BE2C (cell line): ENCODE measurements around the gene LRMDA.

Source experiments
- DNase-seq: peaks from one replicate; pipeline ENCODE4 v3.0.0-alpha.2; 2020
- H3K27me3 ChIP-seq: fragments of 250-450 bp; sonication (Bioruptor Pico); 2 replicates; pipeline ENCODE4 v1.5.1; 2020; ENCODE audit warnings: mild to moderate bottlenecking
- H3K36me3 ChIP-seq: fragments of 250-450 bp; sonication (Bioruptor Pico); 2 replicates; pipeline ENCODE4 v1.5.1; 2020; ENCODE audit warnings: mild to moderate bottlenecking
- H3K4me1 ChIP-seq: fragments of 250-450 bp; sonication (Bioruptor Pico); 2 replicates; pipeline ENCODE4 v1.5.1; 2020
- H3K4me3 ChIP-seq: 2 replicates; pipeline ENCODE4 v1.5.1; 2011; ENCODE audit warnings: low read depth, low read length
- H3K9me3 ChIP-seq: fragments of 250-450 bp; sonication (Bioruptor Pico); 2 replicates; pipeline ENCODE4 v1.5.1; 2020
- TF ChIP-seq, protein P1 (sequence below): IDR thresholded peaks from 2 replicates; pipeline ENCODE4 v1.5.1; 2012; ENCODE audit warnings: mild to moderate bottlenecking, low read depth, low read length

Gene LRMDA

DNA sequence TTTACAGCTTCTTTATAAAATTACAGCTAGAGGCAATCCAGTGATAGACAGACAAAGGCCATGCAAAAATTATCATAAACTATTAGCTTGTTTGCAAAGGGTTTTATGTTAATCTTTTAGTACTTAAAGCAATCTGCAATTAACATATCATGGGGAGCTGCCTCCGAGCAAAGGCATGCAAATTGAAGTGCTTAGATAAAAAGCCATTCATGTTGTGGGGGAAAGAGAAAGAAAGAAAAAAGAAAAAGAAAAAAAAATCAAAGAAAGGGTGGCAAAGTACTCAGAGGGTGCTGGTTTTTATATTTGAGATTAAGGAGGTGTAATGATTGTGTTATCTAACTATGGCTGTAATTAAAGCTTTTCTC lies 799.5 kb downstream of the LRMDA start:
- H3K9me3 ChIP-seq, result no peaks in the 10 kb centered on the region
- TF ChIP-seq, protein P1, sequence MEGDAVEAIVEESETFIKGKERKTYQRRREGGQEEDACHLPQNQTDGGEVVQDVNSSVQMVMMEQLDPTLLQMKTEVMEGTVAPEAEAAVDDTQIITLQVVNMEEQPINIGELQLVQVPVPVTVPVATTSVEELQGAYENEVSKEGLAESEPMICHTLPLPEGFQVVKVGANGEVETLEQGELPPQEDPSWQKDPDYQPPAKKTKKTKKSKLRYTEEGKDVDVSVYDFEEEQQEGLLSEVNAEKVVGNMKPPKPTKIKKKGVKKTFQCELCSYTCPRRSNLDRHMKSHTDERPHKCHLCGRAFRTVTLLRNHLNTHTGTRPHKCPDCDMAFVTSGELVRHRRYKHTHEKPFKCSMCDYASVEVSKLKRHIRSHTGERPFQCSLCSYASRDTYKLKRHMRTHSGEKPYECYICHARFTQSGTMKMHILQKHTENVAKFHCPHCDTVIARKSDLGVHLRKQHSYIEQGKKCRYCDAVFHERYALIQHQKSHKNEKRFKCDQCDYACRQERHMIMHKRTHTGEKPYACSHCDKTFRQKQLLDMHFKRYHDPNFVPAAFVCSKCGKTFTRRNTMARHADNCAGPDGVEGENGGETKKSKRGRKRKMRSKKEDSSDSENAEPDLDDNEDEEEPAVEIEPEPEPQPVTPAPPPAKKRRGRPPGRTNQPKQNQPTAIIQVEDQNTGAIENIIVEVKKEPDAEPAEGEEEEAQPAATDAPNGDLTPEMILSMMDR, result no peak
- H3K36me3 ChIP-seq, result no peaks in the 10 kb centered on the region
- no peak for DNase-seq
- no peak overlapping the region for H3K4me3 ChIP-seq
- no peaks in the 10 kb centered on the region for H3K27me3 ChIP-seq
- H3K4me1 ChIP-seq, result peaks cover 2% of the 10 kb centered on the region; the same call in 1 of the 2 replicates

DNA sequence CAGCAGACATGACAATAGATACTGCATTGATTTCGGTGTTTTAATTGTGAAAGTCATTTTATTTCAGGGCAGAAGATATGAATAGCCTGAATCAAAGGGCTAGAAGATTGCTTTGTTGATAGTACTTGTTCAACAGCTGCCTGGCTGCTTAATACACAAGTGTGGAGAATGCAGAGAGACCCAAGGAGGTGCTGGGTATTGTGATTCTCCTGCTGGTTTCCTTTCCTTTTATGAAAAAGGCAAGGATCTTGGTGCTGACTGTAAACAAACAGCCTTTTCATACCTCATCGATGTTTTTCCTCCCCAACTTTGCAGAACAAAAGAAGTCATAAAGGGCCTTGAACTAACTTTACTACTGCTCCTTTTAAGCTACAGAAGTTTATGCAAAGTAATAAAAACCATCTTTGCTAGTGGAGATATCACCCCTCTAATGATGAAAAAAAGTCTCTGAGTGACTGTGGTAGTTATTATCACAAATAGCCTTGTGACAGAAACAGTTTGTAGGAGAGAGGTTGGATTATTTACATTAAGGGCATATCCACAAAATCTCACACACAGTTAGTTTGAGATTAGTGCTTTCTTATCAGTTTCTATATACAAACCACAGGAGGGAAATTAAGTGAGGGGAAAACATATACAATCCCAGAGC lies 800.0 kb downstream of the LRMDA start:
- no peaks in the 10 kb centered on the region for H3K36me3 ChIP-seq
- H3K4me3 ChIP-seq, result no peak overlapping the region
- H3K9me3 ChIP-seq, result no peaks in the 10 kb centered on the region
- no peaks in the 10 kb centered on the region for H3K27me3 ChIP-seq
- no peak for DNase-seq
- TF ChIP-seq, protein P1, result no peak
- H3K4me1 ChIP-seq, result peaks cover 2% of the 10 kb centered on the region; the same call in 1 of the 2 replicates

DNA sequence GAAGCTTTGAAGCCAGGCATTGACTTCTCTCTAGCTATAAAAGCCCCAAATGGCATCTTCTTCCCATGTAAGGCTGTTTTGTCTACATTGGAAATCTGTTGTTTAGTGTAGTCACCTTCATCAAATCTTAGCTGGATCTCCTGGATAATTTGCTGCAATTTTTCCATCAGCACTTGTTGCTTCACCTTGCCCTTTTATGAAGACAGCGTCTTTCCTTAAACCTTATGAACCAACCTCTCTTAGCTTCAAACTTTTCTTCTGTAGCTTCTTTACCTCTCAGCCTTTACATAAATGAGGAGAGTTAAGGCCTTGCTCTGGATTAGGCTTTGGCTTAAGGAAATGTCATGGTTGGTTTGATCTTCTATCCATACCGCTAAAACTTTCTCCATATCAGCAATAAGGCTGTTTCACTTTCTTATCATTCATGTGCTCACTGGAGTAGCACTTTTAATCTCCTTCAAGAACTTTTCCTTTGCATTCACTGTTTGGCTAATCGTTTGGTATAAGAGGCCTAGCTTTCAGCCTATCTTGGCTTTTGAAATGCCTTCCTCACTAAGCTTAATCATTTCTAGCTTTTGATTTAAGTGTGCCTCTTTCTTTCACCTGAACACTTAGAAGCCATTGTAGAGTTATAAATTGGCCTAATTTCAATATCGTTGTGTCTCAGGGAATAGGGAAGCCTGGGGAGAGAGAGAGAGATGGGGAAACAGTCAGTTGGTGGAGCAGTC lies 803.2 kb downstream of the LRMDA start:
- H3K27me3 ChIP-seq, result no peaks in the 10 kb centered on the region
- no peaks in the 10 kb centered on the region for H3K36me3 ChIP-seq
- H3K9me3 ChIP-seq, result no peaks in the 10 kb centered on the region
- TF ChIP-seq, protein P1, result no peak
- DNase-seq, result no peak
- no peak overlapping the region for H3K4me3 ChIP-seq
- peaks cover 2% of the 10 kb centered on the region; the same call in 1 of the 2 replicates for H3K4me1 ChIP-seq

DNA sequence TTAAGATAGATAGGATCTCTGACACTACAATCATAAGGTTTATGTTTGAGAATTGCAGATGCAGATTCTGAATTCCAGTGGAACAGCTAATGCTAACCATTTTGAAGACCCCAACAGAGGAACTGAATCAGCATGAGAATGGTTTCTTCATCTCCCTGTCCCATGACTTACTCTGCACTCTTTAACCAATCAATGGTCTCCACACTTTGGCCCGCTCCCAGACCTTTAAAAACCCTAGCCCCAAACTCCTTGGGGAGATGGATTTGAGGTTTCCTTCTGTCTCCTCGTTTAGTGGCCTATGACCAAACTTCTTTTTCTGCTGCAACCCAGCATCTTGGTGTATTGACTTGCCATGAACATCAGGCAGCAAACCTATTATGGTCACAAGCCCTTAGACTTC lies 804.9 kb downstream of the LRMDA start:
- no peak for DNase-seq
- no peaks in the 10 kb centered on the region for H3K9me3 ChIP-seq
- no peaks in the 10 kb centered on the region for H3K36me3 ChIP-seq
- H3K4me3 ChIP-seq, result no peak overlapping the region
- peaks cover under 1% of the 10 kb centered on the region; the same call in 1 of the 2 replicates for H3K4me1 ChIP-seq
- TF ChIP-seq, protein P1, result no peak
- no peaks in the 10 kb centered on the region for H3K27me3 ChIP-seq

DNA sequence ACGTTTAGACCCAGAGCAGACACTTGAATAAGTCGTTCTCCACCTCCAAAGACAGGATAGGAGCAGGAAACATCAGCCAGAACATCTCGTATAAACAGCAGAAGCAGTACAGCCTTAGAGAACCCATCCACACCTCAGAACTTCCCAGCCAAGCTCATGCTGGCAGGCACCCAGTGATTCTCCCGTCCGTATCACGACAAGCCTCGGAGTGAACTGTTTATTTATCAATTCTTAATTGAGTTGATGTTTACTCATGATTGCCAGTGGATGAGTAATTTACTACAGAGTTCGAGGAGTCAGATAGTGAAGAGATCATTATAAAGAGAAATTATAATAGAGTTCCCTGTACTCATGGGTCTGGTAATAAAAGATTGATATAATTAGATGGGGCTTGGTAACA lies 811.5 kb downstream of the LRMDA start:
- TF ChIP-seq, protein P1, result no peak
- H3K9me3 ChIP-seq, result no peaks in the 10 kb centered on the region
- H3K4me1 ChIP-seq, result no peaks in the 10 kb centered on the region
- no peak overlapping the region for H3K4me3 ChIP-seq
- no peaks in the 10 kb centered on the region for H3K36me3 ChIP-seq
- no peaks in the 10 kb centered on the region for H3K27me3 ChIP-seq
- no peak for DNase-seq

DNA sequence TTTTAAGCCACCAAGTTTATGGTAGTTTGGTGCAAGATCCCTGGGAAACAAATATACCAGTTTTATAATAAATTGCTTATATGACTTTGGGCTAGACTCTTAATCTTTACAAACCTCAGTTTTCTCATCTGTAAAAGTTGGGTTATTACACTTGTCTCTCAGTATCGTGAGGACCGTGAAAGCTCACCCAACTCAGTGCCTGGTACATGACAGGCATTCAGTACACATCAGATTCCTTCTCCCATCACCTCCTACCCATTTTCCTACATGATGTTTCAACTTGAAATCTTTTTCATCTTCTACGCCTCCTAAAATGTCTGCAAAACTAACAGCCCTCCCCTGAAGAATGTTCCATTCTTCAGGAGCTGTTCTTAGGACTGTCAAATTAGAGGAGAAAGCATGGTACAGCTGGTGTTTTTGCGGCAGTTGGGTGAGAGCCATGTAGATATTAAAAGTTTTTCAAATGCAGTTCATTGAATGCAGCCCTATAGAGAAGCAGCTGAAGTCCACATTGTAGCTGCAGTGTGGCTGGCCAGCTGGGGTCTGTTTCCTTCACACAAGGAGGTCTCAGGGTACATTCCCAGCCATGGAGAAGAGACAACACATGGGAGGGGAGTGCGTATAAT lies 812.8 kb downstream of the LRMDA start:
- Histone ChIP-seq H3K27me3 (no peaks in the 10 kb centered on the region), H3K9me3 (no peaks in the 10 kb centered on the region), H3K4me3 (no peak overlapping the region), H3K4me1 (no peaks in the 10 kb centered on the region), H3K36me3 (no peaks in the 10 kb centered on the region)
- TF ChIP-seq, protein P1, result no peak
- no peak for DNase-seq
